Epithelial cell of proximal tubule (primary cell): ENCODE results near the gene PRPF4. TPM values are rescaled to one million over a fixed set of nuclear protein-coding genes. Genes with fewer than 3 reads are reported as not detected.

Experiments
- DNase-seq: peaks from one replicate; pipeline ENCODE4 v3.0.0-alpha.2; 2011; ENCODE audit warnings: low read depth
- H3K4me3 ChIP-seq: 2 replicates; pipeline ENCODE4 v1.5.1; 2011; ENCODE audit warnings: low read depth, mild to moderate bottlenecking, low read length
- CTCF ChIP-seq: conservative IDR thresholded peaks from 2 replicates; pipeline ENCODE4 v1.5.1; 2012; ENCODE audit warnings: low read depth, mild to moderate bottlenecking, low read length
- total RNA-seq: library from RNA; depleted of rRNA; stranded (reverse); fragments of >200 nt; gene quantifications from 2 replicates; pipeline ENCODE4 v1.2.3, GENCODE V29; 2015

PRPF4 gene
- total RNA-seq, 1 donor from 2014 or later: 29.1 TPM

- TF ChIP-seq CTCF: no peak
- no peak for DNase-seq
- H3K4me3 ChIP-seq: no peak overlapping the region
These were observed 20.5 kb upstream of the PRPF4 start for GRCh38 chr9:113254991-113255390.

- no peak for TF ChIP-seq CTCF
- no peak overlapping the region for H3K4me3 ChIP-seq
- no peak for DNase-seq
These were observed 20.0 kb upstream of the PRPF4 start for GRCh38 chr9:113255438-113255837.

- DNase-seq: no peak
- H3K4me3 ChIP-seq: no peak overlapping the region
- TF ChIP-seq CTCF: no peak
These were observed 17.6 kb upstream of the PRPF4 start for GRCh38 chr9:113257863-113258262.

- no peak for DNase-seq
- no peak overlapping the region for H3K4me3 ChIP-seq
- TF ChIP-seq CTCF: no peak
These were observed 17.2 kb upstream of the PRPF4 start for GRCh38 chr9:113258282-113258681.

GRCh38 chr9:113261917-113262671 is 13.4 kb upstream of the PRPF4 start:
- TF ChIP-seq CTCF: no peak
- DNase-seq: peak; percentile 30
- no peak overlapping the region for H3K4me3 ChIP-seq

GRCh38 chr9:113266174-113266573 is 9.3 kb upstream of the PRPF4 start:
- DNase-seq: no peak
- TF ChIP-seq CTCF: no peak
- H3K4me3 ChIP-seq: no peak overlapping the region
